H9 (cell line): ENCODE results near the gene FBXO38. TPM values are rescaled to one million over a fixed set of nuclear protein-coding genes. Genes with fewer than 3 reads are reported as not detected.
A peak's percentile ranks its signal among the peaks of the same experiment; 100 is the strongest.

ENCODE experiments used
- DNase-seq: peaks from one replicate; pipeline ENCODE4 v3.0.0-alpha.2; 2017
- H2AFZ ChIP-seq: one replicate; pipeline ENCODE4 v1.6.1; 2013; ENCODE audit warnings: mild to moderate bottlenecking, low read length, control low read depth, moderate library complexity
- H2AK5ac ChIP-seq: 2 replicates; pipeline ENCODE4 v1.6.1; 2013; ENCODE audit warnings: low read length, control low read depth, mixed read lengths; ENCODE audit not compliant: insufficient read length
- H2BK120ac ChIP-seq: one replicate; pipeline ENCODE4 v1.6.1; 2013; ENCODE audit warnings: low read depth, mild to moderate bottlenecking, low read length, control low read depth, inconsistent platforms; ENCODE audit not compliant: poor library complexity, severe bottlenecking
- H2BK12ac ChIP-seq: 2 replicates; pipeline ENCODE4 v1.6.1; 2013; ENCODE audit warnings: low read length, control low read depth, mixed read lengths, low read depth; ENCODE audit not compliant: insufficient read length
- H2BK15ac ChIP-seq: 2 replicates; pipeline ENCODE4 v1.6.1; 2013; ENCODE audit warnings: low read depth, low read length, control low read depth
- H2BK20ac ChIP-seq: one replicate; pipeline ENCODE4 v1.6.1; 2013; ENCODE audit warnings: low read depth, mild to moderate bottlenecking, low read length, control low read depth, inconsistent platforms; ENCODE audit not compliant: poor library complexity, severe bottlenecking
- H2BK5ac ChIP-seq: 2 replicates; pipeline ENCODE4 v1.6.1; 2013; ENCODE audit warnings: low read length, control low read depth, mixed read lengths; ENCODE audit not compliant: insufficient read length
- H3K14ac ChIP-seq: 2 replicates; pipeline ENCODE4 v1.6.1; 2013; ENCODE audit warnings: low read length, control low read depth; ENCODE audit not compliant: insufficient read depth
- H3K18ac ChIP-seq: 2 replicates; pipeline ENCODE4 v1.6.1; 2013; ENCODE audit warnings: low read depth, mild to moderate bottlenecking, mixed read lengths, low read length, control low read depth; ENCODE audit not compliant: insufficient read length
- H3K23ac ChIP-seq: 2 replicates; pipeline ENCODE4 v1.6.1; 2013; ENCODE audit warnings: low read length, control low read depth, mixed read lengths, low read depth; ENCODE audit not compliant: insufficient read length
- H3K23me2 ChIP-seq: 2 replicates; pipeline ENCODE4 v1.6.1; 2013; ENCODE audit warnings: low read depth, mild to moderate bottlenecking, mixed read lengths, low read length, control low read depth; ENCODE audit not compliant: insufficient read length, poor library complexity, severe bottlenecking
- H3K27ac ChIP-seq: 2 replicates; pipeline ENCODE4 v1.5.1; 2013; ENCODE audit warnings: low read length, control low read depth, mixed read lengths, low read depth; ENCODE audit not compliant: insufficient read length
- H3K27me3 ChIP-seq: 2 replicates; pipeline ENCODE4 v1.6.1; 2013; ENCODE audit warnings: low read length, control low read depth, inconsistent platforms; ENCODE audit not compliant: insufficient read depth
- H3K4ac ChIP-seq: 2 replicates; pipeline ENCODE4 v1.6.1; 2013; ENCODE audit warnings: low read depth, mild to moderate bottlenecking, control low read depth, inconsistent platforms, low read length, moderate library complexity
- H3K4me1 ChIP-seq: 2 replicates; pipeline ENCODE4 v1.6.1; 2013; ENCODE audit warnings: low read length, control low read depth, inconsistent platforms; ENCODE audit not compliant: insufficient read depth
- H3K4me2 ChIP-seq: 2 replicates; pipeline ENCODE4 v1.6.1; 2013; ENCODE audit warnings: low read length, control low read depth, mixed read lengths; ENCODE audit not compliant: insufficient read length, insufficient read depth
- H3K56ac ChIP-seq: 2 replicates; pipeline ENCODE4 v1.6.1; 2013; ENCODE audit warnings: low read depth, mild to moderate bottlenecking, mixed read lengths, low read length, control low read depth; ENCODE audit not compliant: insufficient read length
- H3K79me1 ChIP-seq: 2 replicates; pipeline ENCODE4 v1.6.1; 2013; ENCODE audit warnings: low read depth, mild to moderate bottlenecking, moderate library complexity, low read length, control low read depth, inconsistent platforms; ENCODE audit not compliant: insufficient read depth, poor library complexity, severe bottlenecking
- H3K79me2 ChIP-seq: 2 replicates; pipeline ENCODE4 v1.6.1; 2013; ENCODE audit warnings: low read length, control low read depth, inconsistent platforms; ENCODE audit not compliant: insufficient read depth
- H3K9ac ChIP-seq: 2 replicates; pipeline ENCODE4 v1.6.1; 2013; ENCODE audit warnings: low read length, control low read depth, mixed read lengths; ENCODE audit not compliant: insufficient read length; ENCODE audit errors: extremely low read depth
- H3K9me3 ChIP-seq: one replicate; pipeline ENCODE4 v1.6.1; 2013; ENCODE audit warnings: low read depth, low read length, inconsistent platforms; ENCODE audit not compliant: control insufficient read depth
- H3T11ph ChIP-seq: one replicate; pipeline ENCODE4 v1.6.1; 2013; ENCODE audit warnings: mild to moderate bottlenecking, low read length, control low read depth, inconsistent platforms
- H4K20me1 ChIP-seq: one replicate; pipeline ENCODE4 v1.6.1; 2013; ENCODE audit not compliant: control insufficient read depth, insufficient read length, insufficient read depth
- H4K5ac ChIP-seq: 2 replicates; pipeline ENCODE4 v1.6.1; 2013; ENCODE audit warnings: low read depth, mild to moderate bottlenecking, mixed read lengths, low read length, control low read depth; ENCODE audit not compliant: insufficient read length
- H4K8ac ChIP-seq: replicated peaks from 2 replicates; pipeline ENCODE4 v1.6.1; 2013; ENCODE audit warnings: low read length, control low read depth, mixed read lengths, low read depth; ENCODE audit not compliant: insufficient read length
- H4K91ac ChIP-seq: 2 replicates; pipeline ENCODE4 v1.6.1; 2013; ENCODE audit warnings: low read depth, mild to moderate bottlenecking, moderate library complexity, mixed read lengths, low read length, control low read depth; ENCODE audit not compliant: insufficient read length
- H3K27ac Mint-ChIP-seq, 3 experiments: 2 replicates in 2 of 3; 3 replicates in 1 of 3; pipeline ENCODE4 v1.8.0; 2020 to 2021; ENCODE audit warnings: mixed read lengths in 3 of 3, mild to moderate bottlenecking in 1 of 3, moderate library complexity in 1 of 3
- H3K27me3 Mint-ChIP-seq: 2 replicates; pipeline ENCODE4 v1.8.0; 2021; ENCODE audit warnings: low read depth, mild to moderate bottlenecking, moderate library complexity, mixed read lengths
- H3K36me3 Mint-ChIP-seq, 3 experiments: 2 replicates in 2 of 3; 3 replicates in 1 of 3; pipeline ENCODE4 v1.8.0; 2020 to 2021; ENCODE audit warnings: low read depth in 3 of 3, mixed read lengths in 3 of 3; ENCODE audit not compliant: insufficient read depth in 1 of 3
- H3K4me1 Mint-ChIP-seq, 2 experiments: 2 replicates each; pipeline ENCODE4 v1.8.0; 2020; ENCODE audit warnings: mixed read lengths in 2 of 2
- H3K4me3 Mint-ChIP-seq, 2 experiments: 2 replicates in 1 of 2; 3 replicates in 1 of 2; pipeline ENCODE4 v1.8.0; 2020 to 2021; ENCODE audit warnings: mild to moderate bottlenecking in 2 of 2, mixed read lengths in 2 of 2, moderate library complexity in 1 of 2
- H3K9me3 Mint-ChIP-seq, 2 experiments: 2 replicates in 1 of 2; 3 replicates in 1 of 2; pipeline ENCODE4 v1.8.0; 2020; ENCODE audit warnings: mild to moderate bottlenecking in 2 of 2, mixed read lengths in 2 of 2, moderate library complexity in 1 of 2
- CTCF ChIP-seq: fragments of 200-600 bp; sonication (generic); conservative IDR thresholded peaks from 3 replicates; pipeline ENCODE4 v1.8.0; 2021; ENCODE audit warnings: antibody characterized with exemption, mild to moderate bottlenecking
- WGBS: extraction: QIAGEN DNeasy Blood & Tissue Kit; methylation state at CpG from one replicate; pipeline ENCODE4 v1.1.7; 2013; ENCODE audit warnings: missing lambda C conversion rate, low lambda C conversion rate, mixed read lengths; ENCODE audit not compliant: insufficient read length; ENCODE audit errors: extremely low coverage; 5-methylcytosine and 5-hydroxymethylcytosine counted together
- total RNA-seq: library from RNA; stranded (reverse); gene quantifications from 2 replicates; pipeline ENCODE4 v1.2.1, GENCODE V29; 2021

The FBXO38 gene
- total RNA-seq, 1 experiment from 2014 or later: 34.6 TPM

GRCh38 chr5:148382961-148383360 is 797 bp upstream of the FBXO38 start:
- Histone ChIP-seq H3K4me1 (no peaks in the 10 kb centered on the region), H3K14ac (no peak overlapping the region), H3K79me2 (peaks cover 4% of the 10 kb centered on the region; the same call in 1 of the 2 replicates), H4K20me1 (no peaks in the 10 kb centered on the region), H2AFZ (no peak overlapping the region), H4K91ac (no peak overlapping the region), H3K23me2 (peaks cover 4% of the 10 kb centered on the region), H3K18ac (no peak overlapping the region), H3K27ac (no peak overlapping the region), H3K4ac (no peak overlapping the region), H2BK12ac (no peak overlapping the region), H4K8ac (no peak overlapping the region), H2BK120ac (no peak overlapping the region), H2BK5ac (no peak overlapping the region), H3K9me3 (no peaks in the 10 kb centered on the region), H3K23ac (no peak overlapping the region), H4K5ac (no peak overlapping the region), H3K56ac (no peak overlapping the region), H3K79me1 (no peaks in the 10 kb centered on the region), H3T11ph (no peak overlapping the region), H3K4me2 (peak overlapping the region; percentile 87), H2BK20ac (no peak overlapping the region), H3K9ac (peak overlapping the region; percentile 32), H3K27me3 (no peaks in the 10 kb centered on the region), H2BK15ac (no peak overlapping the region), H2AK5ac (no peak overlapping the region)
- Mint-ChIP-seq H3K9me3 (peaks cover 2 to 6% of the 10 kb centered on the region in 2 experiments; a peak in 2 of 5 replicates), H3K27me3 (no peaks in the 10 kb centered on the region), H3K27ac (peak overlapping the region in 1 of 3 experiments; percentile 99; a peak in 3 of 7 replicates), H3K4me3 (peak overlapping the region; percentile 88 to 95), H3K36me3 (peaks cover 7 to 17% (median 7%) of the 10 kb centered on the region in 3 experiments; a peak in 5 of 7 replicates), H3K4me1 (peaks cover 22 to 24% of the 10 kb centered on the region in 2 experiments)
- WGBS: no CpG with 5 or more reads among the region's 4 CpGs
- DNase-seq: no peak
- TF ChIP-seq CTCF: no peak
